Neural crest cell (in vitro differentiated cells): ENCODE measurements around the gene FLG2. TPM values are rescaled to one million over a fixed set of nuclear protein-coding genes. Genes with fewer than 3 reads are reported as not detected.

ENCODE experiments used
- total RNA-seq: library from RNA; stranded (reverse); gene quantifications from 2 replicates; pipeline ENCODE4 v1.2.1, GENCODE V29; 2021

The FLG2 gene
- total RNA-seq, 1 donor from 2014 or later, result not detected

Other genes starting within 250 kb of the FLG2 start
- not detected in 2 replicates for gene TCHH, start 244.6 kb downstream of the FLG2 start, total RNA-seq
- gene RPTN, start 200.8 kb downstream of the FLG2 start, total RNA-seq, result not detected in 2 replicates
- not detected in 2 replicates for gene HRNR, start 135.8 kb downstream of the FLG2 start, total RNA-seq
- not detected in 2 replicates for gene FLG, start 34.8 kb downstream of the FLG2 start, total RNA-seq
- gene CRNN, start 54.3 kb upstream of the FLG2 start, total RNA-seq, result not detected in 2 replicates
- not detected in 2 replicates for gene LCE5A, start 150.8 kb upstream of the FLG2 start, total RNA-seq
- gene CRCT1, start 154.5 kb upstream of the FLG2 start, total RNA-seq, result not detected in 2 replicates
- not detected in 2 replicates for gene LCE3E, start 206.8 kb upstream of the FLG2 start, total RNA-seq
- not detected in 2 replicates for gene LCE3D, start 220.5 kb upstream of the FLG2 start, total RNA-seq
- gene LCE3C, start 240.2 kb upstream of the FLG2 start, total RNA-seq, result not detected in 2 replicates